ENCODE data around the gene MYH14.

GRCh38 chr19:50349277-50350057 lies 146.0 kb downstream of the MYH14 start:
- TF ChIP-seq, protein P1, sequence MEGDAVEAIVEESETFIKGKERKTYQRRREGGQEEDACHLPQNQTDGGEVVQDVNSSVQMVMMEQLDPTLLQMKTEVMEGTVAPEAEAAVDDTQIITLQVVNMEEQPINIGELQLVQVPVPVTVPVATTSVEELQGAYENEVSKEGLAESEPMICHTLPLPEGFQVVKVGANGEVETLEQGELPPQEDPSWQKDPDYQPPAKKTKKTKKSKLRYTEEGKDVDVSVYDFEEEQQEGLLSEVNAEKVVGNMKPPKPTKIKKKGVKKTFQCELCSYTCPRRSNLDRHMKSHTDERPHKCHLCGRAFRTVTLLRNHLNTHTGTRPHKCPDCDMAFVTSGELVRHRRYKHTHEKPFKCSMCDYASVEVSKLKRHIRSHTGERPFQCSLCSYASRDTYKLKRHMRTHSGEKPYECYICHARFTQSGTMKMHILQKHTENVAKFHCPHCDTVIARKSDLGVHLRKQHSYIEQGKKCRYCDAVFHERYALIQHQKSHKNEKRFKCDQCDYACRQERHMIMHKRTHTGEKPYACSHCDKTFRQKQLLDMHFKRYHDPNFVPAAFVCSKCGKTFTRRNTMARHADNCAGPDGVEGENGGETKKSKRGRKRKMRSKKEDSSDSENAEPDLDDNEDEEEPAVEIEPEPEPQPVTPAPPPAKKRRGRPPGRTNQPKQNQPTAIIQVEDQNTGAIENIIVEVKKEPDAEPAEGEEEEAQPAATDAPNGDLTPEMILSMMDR (IDR thresholded peaks at IDR 0.05) = no peak
- no peak for TF ChIP-seq POLR2A (IDR thresholded peaks at IDR 0.05)
